DOHH2 (cell line): ENCODE data around the gene PCDH15.

Source experiments
- EZH2phosphoT487 ChIP-seq: fragments of 200-600 bp; sonication (generic); IDR thresholded peaks from 2 replicates; pipeline ENCODE4 v1.6.1; 2017; ENCODE audit warnings: borderline replicate concordance, mild to moderate bottlenecking, antibody characterized with exemption, low read length, moderate library complexity, mixed read lengths
- TF ChIP-seq, protein P1 (sequence below): fragments of 200-600 bp; sonication (generic); IDR thresholded peaks from one replicate; pipeline ENCODE4 v1.5.1; 2014; ENCODE audit warnings: antibody characterized with exemption, mild to moderate bottlenecking, low read depth, low read length; ENCODE audit not compliant: poor library complexity, severe bottlenecking

DNA sequence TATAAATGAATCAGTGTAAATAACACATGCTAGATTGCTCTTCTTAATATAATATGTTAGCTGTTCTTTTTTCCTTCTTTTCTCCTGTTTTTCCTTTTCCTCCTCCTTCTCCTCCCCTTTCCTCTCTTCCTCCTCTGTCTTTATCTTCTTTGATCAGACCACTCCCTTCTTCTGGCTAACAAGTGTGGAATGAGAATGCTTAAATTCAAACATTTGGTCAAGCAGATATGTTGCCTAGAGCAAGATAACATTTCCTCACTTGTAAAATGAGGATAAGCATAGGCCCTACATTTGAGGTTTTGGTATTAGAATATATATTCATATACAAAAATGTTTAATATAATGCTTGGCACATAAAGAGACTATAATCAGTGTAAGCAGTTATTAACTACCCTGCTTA, 299.1 kb downstream of the PCDH15 start:
- TF ChIP-seq, protein P1, sequence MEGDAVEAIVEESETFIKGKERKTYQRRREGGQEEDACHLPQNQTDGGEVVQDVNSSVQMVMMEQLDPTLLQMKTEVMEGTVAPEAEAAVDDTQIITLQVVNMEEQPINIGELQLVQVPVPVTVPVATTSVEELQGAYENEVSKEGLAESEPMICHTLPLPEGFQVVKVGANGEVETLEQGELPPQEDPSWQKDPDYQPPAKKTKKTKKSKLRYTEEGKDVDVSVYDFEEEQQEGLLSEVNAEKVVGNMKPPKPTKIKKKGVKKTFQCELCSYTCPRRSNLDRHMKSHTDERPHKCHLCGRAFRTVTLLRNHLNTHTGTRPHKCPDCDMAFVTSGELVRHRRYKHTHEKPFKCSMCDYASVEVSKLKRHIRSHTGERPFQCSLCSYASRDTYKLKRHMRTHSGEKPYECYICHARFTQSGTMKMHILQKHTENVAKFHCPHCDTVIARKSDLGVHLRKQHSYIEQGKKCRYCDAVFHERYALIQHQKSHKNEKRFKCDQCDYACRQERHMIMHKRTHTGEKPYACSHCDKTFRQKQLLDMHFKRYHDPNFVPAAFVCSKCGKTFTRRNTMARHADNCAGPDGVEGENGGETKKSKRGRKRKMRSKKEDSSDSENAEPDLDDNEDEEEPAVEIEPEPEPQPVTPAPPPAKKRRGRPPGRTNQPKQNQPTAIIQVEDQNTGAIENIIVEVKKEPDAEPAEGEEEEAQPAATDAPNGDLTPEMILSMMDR = no peak
- TF ChIP-seq EZH2phosphoT487 = no peak
